Brain microvascular endothelial cell (primary cell): ENCODE data around the gene FBXW7.
A peak's percentile ranks its signal among the peaks of the same experiment; 100 is the strongest.

Experiments used
- DNase-seq: peaks from one replicate; pipeline ENCODE4 v3.0.0-alpha.2; 2020
- H3K27ac ChIP-seq: fragments of 250-450 bp; sonication (Bioruptor Pico); 2 replicates; pipeline ENCODE4 v1.5.1; 2020; ENCODE audit warnings: mild to moderate bottlenecking, moderate library complexity
- H3K27me3 ChIP-seq: fragments of 250-450 bp; sonication (Bioruptor Pico); replicated peaks from 2 replicates; pipeline ENCODE4 v1.5.1; 2020; ENCODE audit warnings: mild to moderate bottlenecking
- H3K36me3 ChIP-seq: fragments of 250-450 bp; sonication (Bioruptor Pico); replicated peaks from 2 replicates; pipeline ENCODE4 v1.5.1; 2020; ENCODE audit warnings: mild to moderate bottlenecking
- H3K4me3 ChIP-seq: 2 replicates; pipeline ENCODE4 v1.5.1; 2011; ENCODE audit warnings: low read depth, mild to moderate bottlenecking, control low read depth, low read length, moderate library complexity
- in situ Hi-C: cut with HindIII; loops from 2 replicates; pipeline ENCODE4 v1.10.0; 2017; ENCODE audit warnings: low sequenced_read_pairs, low pct_ligation_motif_present
- TF ChIP-seq, protein P1 (sequence below): IDR thresholded peaks from 2 replicates; pipeline ENCODE4 v1.5.1; 2011; ENCODE audit warnings: low read depth, mild to moderate bottlenecking, moderate library complexity, low read length, control low read depth, inconsistent platforms; ENCODE audit errors: missing control alignments

The FBXW7 gene

GRCh38 chr4:152463562-152463961 is 72.3 kb downstream of the FBXW7 start:
- TF ChIP-seq, protein P1, sequence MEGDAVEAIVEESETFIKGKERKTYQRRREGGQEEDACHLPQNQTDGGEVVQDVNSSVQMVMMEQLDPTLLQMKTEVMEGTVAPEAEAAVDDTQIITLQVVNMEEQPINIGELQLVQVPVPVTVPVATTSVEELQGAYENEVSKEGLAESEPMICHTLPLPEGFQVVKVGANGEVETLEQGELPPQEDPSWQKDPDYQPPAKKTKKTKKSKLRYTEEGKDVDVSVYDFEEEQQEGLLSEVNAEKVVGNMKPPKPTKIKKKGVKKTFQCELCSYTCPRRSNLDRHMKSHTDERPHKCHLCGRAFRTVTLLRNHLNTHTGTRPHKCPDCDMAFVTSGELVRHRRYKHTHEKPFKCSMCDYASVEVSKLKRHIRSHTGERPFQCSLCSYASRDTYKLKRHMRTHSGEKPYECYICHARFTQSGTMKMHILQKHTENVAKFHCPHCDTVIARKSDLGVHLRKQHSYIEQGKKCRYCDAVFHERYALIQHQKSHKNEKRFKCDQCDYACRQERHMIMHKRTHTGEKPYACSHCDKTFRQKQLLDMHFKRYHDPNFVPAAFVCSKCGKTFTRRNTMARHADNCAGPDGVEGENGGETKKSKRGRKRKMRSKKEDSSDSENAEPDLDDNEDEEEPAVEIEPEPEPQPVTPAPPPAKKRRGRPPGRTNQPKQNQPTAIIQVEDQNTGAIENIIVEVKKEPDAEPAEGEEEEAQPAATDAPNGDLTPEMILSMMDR = no peak
- no peaks in the 10 kb centered on the region for H3K36me3 ChIP-seq
- no peak overlapping the region for H3K27ac ChIP-seq
- H3K27me3 ChIP-seq = no peaks in the 10 kb centered on the region
- no peak overlapping the region for H3K4me3 ChIP-seq
- in situ Hi-C loops = no loop called here
- no peak for DNase-seq

DNA sequence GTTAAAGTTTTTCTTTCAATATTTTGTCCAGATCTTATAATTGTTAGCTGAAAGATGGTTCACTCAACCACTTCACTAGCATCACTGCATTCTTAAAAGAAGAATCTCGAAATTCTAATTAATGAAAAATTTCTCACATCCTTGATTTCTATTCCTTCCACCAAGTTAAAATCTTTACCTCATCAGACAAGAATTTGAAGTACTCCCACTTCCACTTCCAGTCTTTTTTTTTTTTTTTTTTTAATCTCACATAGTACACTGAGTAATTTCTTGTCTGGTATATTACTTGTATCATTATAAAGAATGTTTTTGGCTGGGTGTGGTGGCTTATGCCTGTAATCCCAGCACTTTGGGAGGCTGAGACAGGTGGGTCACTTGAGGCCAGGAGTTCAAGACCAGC is 73.2 kb downstream of the FBXW7 start:
- TF ChIP-seq, protein P1 = no peak
- Histone ChIP-seq H3K4me3 (no peak overlapping the region), H3K36me3 (no peaks in the 10 kb centered on the region), H3K27ac (no peak overlapping the region), H3K27me3 (no peaks in the 10 kb centered on the region)
- no peak for DNase-seq
- in situ Hi-C loops = no loop called here

- in situ Hi-C loops = no loop called here
- no peaks in the 10 kb centered on the region for H3K36me3 ChIP-seq
- H3K27me3 ChIP-seq = no peaks in the 10 kb centered on the region
- no peak overlapping the region for H3K4me3 ChIP-seq
- DNase-seq = no peak
- TF ChIP-seq, protein P1 = no peak
- no peak overlapping the region for H3K27ac ChIP-seq
Measured at GRCh38 chr4:152462047-152462446, 73.8 kb downstream of the FBXW7 start.

GRCh38 chr4:152460488-152460887 is 75.4 kb downstream of the FBXW7 start:
- Histone ChIP-seq H3K27ac (no peak overlapping the region), H3K36me3 (no peaks in the 10 kb centered on the region), H3K4me3 (no peak overlapping the region), H3K27me3 (no peaks in the 10 kb centered on the region)
- TF ChIP-seq, protein P1 = no peak
- peak; percentile 42 for DNase-seq
- in situ Hi-C loops = no loop called here

DNA sequence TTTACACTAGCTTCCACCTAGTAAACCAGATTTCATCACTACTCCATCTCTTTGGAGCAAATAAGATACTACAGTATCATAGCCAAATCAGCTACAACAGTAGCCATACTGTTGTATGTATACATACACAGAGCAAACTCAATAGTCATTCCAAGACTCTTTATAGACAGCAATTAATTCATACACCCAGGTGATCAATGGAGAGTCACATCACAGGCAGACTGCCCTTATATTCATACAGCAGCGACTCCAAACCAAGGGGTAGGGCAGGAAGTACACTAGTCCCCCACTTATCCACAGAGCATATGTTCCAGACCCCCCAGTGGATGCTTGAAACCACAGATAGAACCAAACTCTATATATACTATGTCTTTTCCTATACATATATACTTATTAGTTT is 76.6 kb downstream of the FBXW7 start:
- no peak overlapping the region for H3K4me3 ChIP-seq
- in situ Hi-C loops = no loop called here
- H3K36me3 ChIP-seq = no peaks in the 10 kb centered on the region
- H3K27me3 ChIP-seq = no peaks in the 10 kb centered on the region
- H3K27ac ChIP-seq = no peak overlapping the region
- DNase-seq = no peak
- TF ChIP-seq, protein P1 = no peak

DNA sequence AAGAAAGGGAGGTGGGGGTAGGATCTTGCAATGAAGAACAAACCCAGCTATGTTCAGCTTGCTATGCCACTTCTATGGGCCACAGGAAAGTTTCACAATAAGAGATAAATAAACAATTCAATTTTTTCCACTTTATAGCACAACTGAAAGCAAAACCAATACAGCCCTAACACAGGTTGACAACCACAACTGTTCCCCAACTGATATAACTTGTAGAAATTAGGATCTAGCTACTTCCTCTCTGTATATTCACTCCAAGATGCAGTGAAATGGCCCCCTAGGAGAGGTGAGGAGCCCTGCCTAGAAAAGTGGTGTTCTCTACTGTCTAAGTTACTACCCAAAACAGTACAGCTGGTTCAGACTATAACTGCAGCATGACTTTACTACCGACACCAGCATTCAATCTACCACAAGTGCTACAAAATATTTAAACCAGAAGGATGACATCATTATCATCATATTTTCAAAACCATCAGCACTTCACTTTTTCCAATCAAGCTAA is 77.0 kb downstream of the FBXW7 start:
- TF ChIP-seq, protein P1 = no peak
- H3K4me3 ChIP-seq = no peak overlapping the region
- no peak for DNase-seq
- no peak overlapping the region for H3K27ac ChIP-seq
- no peaks in the 10 kb centered on the region for H3K36me3 ChIP-seq
- in situ Hi-C loops = no loop called here
- no peaks in the 10 kb centered on the region for H3K27me3 ChIP-seq
